MM.1S (cell line): Measurements from ENCODE around the gene DNAJB8.

Source experiments
- DNase-seq: peaks from one replicate; pipeline ENCODE4 v3.0.0-alpha.2; 2015
- H2AFZ ChIP-seq: fragments of 300-600 bp; sonication (generic); 2 replicates; pipeline ENCODE4 v1.6.0; 2016; ENCODE audit warnings: antibody characterized with exemption, low read length
- H3F3A ChIP-seq: fragments of 300-600 bp; sonication (generic); 2 replicates; pipeline ENCODE4 v1.6.1; 2016; ENCODE audit warnings: mild to moderate bottlenecking, antibody characterized with exemption, low read length, moderate library complexity, mixed read lengths; ENCODE audit not compliant: insufficient read depth
- H3K27ac ChIP-seq: fragments of 300-600 bp; sonication (generic); 2 replicates; pipeline ENCODE4 v1.5.1; 2016; ENCODE audit warnings: mild to moderate bottlenecking, low read length
- H3K27me3 ChIP-seq: fragments of 300-600 bp; sonication (generic); replicated peaks from 2 replicates; pipeline ENCODE4 v1.6.0; 2016; ENCODE audit warnings: low read length; ENCODE audit not compliant: insufficient read depth
- H3K36me3 ChIP-seq: fragments of 300-600 bp; sonication (generic); replicated peaks from 2 replicates; pipeline ENCODE4 v1.6.1; 2016; ENCODE audit warnings: mild to moderate bottlenecking, low read length, mixed read lengths; ENCODE audit not compliant: insufficient read depth
- H3K4me1 ChIP-seq: fragments of 300-600 bp; sonication (generic); 2 replicates; pipeline ENCODE4 v1.6.1; 2016; ENCODE audit warnings: low read length, mixed read lengths
- H3K4me2 ChIP-seq: fragments of 300-600 bp; sonication (generic); 2 replicates; pipeline ENCODE4 v1.6.0; 2016; ENCODE audit warnings: low read depth, low read length
- H3K4me3 ChIP-seq: fragments of 300-600 bp; sonication (generic); 2 replicates; pipeline ENCODE4 v1.5.1; 2016; ENCODE audit warnings: low read length, mixed read lengths
- H3K79me2 ChIP-seq: fragments of 300-600 bp; sonication (generic); 2 replicates; pipeline ENCODE4 v1.6.1; 2016; ENCODE audit warnings: mixed run types, low read length, mixed read lengths
- H3K9ac ChIP-seq: fragments of 300-600 bp; sonication (generic); 2 replicates; pipeline ENCODE4 v1.6.1; 2016; ENCODE audit warnings: low read length, mixed read lengths
- H3K9me2 ChIP-seq: fragments of 300-600 bp; sonication (generic); replicated peaks from 2 replicates; pipeline ENCODE4 v1.6.1; 2016; ENCODE audit warnings: mild to moderate bottlenecking, low read length, mixed read lengths; ENCODE audit not compliant: insufficient read depth
- H3K9me3 ChIP-seq: fragments of 300-600 bp; sonication (generic); replicated peaks from 2 replicates; pipeline ENCODE4 v1.6.1; 2016; ENCODE audit warnings: mild to moderate bottlenecking, low read length, mixed read lengths; ENCODE audit not compliant: insufficient read depth
- H4K20me1 ChIP-seq: fragments of 300-600 bp; sonication (generic); 2 replicates; pipeline ENCODE4 v1.6.1; 2016; ENCODE audit warnings: mild to moderate bottlenecking, low read length, moderate library complexity, mixed read lengths; ENCODE audit not compliant: insufficient read depth
- EZH2 ChIP-seq: fragments of 300-600 bp; sonication (generic); optimal IDR thresholded peaks from 2 replicates; pipeline ENCODE3; 2017; ENCODE audit warnings: low read depth, mild to moderate bottlenecking, antibody characterized with exemption, low read length, mixed read lengths
- EZH2phosphoT487 ChIP-seq: fragments of 300-600 bp; sonication (generic); IDR thresholded peaks from 2 replicates; pipeline ENCODE4 v1.6.1; 2018; ENCODE audit warnings: antibody characterized with exemption, low read length
- TF ChIP-seq, protein P1 (sequence below): fragments of 300-600 bp; sonication (generic); IDR thresholded peaks from 2 replicates; pipeline ENCODE4 v1.5.1; 2016; ENCODE audit warnings: antibody characterized with exemption, low read length, mixed read lengths

DNAJB8 gene

DNA sequence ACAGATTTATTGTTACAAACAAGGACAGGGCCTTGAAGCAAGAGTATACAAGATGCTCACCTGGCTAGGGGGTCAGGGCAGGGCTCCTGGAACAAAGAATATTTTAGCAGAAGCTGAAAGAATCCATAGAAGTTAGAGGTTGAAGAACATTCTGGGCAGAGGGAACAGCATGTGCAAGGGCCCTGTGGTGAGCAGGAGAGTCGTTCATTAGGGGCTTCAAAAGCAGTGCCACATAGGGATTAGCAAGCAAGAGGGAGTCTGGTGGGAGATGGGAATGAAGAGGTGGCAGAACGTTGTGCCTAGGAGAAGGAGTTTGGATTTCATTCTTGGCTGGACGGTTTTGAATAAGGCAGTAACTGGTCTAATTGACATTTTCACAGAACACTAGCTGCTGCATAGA is 22.9 kb downstream of the DNAJB8 start:
- Histone ChIP-seq H3K9me2 (no peaks in the 10 kb centered on the region), H3K4me3 (no peak overlapping the region)

GRCh38 chr3:128442949-128443348 is 23.7 kb downstream of the DNAJB8 start:
- no peak overlapping the region for H3K4me3 ChIP-seq
- no peaks in the 10 kb centered on the region for H3K79me2 ChIP-seq
- H3K27me3 ChIP-seq, result peaks cover 36% of the 10 kb centered on the region
- no peak overlapping the region for H3K27ac ChIP-seq
- H2AFZ ChIP-seq, result no peak overlapping the region
- H3K9me2 ChIP-seq, result no peaks in the 10 kb centered on the region
- no peaks in the 10 kb centered on the region for H3F3A ChIP-seq
- H4K20me1 ChIP-seq, result no peaks in the 10 kb centered on the region
- no peaks in the 10 kb centered on the region for H3K36me3 ChIP-seq
- H3K4me1 ChIP-seq, result no peaks in the 10 kb centered on the region
- TF ChIP-seq, protein P1, sequence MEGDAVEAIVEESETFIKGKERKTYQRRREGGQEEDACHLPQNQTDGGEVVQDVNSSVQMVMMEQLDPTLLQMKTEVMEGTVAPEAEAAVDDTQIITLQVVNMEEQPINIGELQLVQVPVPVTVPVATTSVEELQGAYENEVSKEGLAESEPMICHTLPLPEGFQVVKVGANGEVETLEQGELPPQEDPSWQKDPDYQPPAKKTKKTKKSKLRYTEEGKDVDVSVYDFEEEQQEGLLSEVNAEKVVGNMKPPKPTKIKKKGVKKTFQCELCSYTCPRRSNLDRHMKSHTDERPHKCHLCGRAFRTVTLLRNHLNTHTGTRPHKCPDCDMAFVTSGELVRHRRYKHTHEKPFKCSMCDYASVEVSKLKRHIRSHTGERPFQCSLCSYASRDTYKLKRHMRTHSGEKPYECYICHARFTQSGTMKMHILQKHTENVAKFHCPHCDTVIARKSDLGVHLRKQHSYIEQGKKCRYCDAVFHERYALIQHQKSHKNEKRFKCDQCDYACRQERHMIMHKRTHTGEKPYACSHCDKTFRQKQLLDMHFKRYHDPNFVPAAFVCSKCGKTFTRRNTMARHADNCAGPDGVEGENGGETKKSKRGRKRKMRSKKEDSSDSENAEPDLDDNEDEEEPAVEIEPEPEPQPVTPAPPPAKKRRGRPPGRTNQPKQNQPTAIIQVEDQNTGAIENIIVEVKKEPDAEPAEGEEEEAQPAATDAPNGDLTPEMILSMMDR, result no peak
- TF ChIP-seq EZH2phosphoT487 (no peak), EZH2 (no peak)
- no peak overlapping the region for H3K4me2 ChIP-seq
- no peak for DNase-seq
- no peak overlapping the region for H3K9ac ChIP-seq
- no peaks in the 10 kb centered on the region for H3K9me3 ChIP-seq

More for the DNA sequence above, 22.9 kb downstream of the DNAJB8 start:
- DNase-seq, result no peak
- Histone ChIP-seq H3K27ac (no peak overlapping the region), H3K4me2 (no peak overlapping the region), H2AFZ (no peak overlapping the region), H3K36me3 (no peaks in the 10 kb centered on the region), H3K9ac (no peak overlapping the region), H3F3A (no peaks in the 10 kb centered on the region), H4K20me1 (no peaks in the 10 kb centered on the region), H3K79me2 (no peaks in the 10 kb centered on the region), H3K27me3 (peaks cover 29% of the 10 kb centered on the region), H3K4me1 (no peaks in the 10 kb centered on the region), H3K9me3 (no peaks in the 10 kb centered on the region)
- TF ChIP-seq, protein P1, result no peak
- TF ChIP-seq EZH2 (no peak), EZH2phosphoT487 (no peak)

- H3K4me1 ChIP-seq, result no peaks in the 10 kb centered on the region
Observed at GRCh38 chr3:128442070-128442469, 24.6 kb downstream of the DNAJB8 start.

More at GRCh38 chr3:128442070-128442469, 24.6 kb downstream of the DNAJB8 start:
- TF ChIP-seq, protein P1, result no peak
- no peak for TF ChIP-seq EZH2
- TF ChIP-seq EZH2phosphoT487, result no peak
- no peak overlapping the region for H2AFZ ChIP-seq
- no peak for DNase-seq
- no peak overlapping the region for H3K4me3 ChIP-seq
- no peak overlapping the region for H3K27ac ChIP-seq
- no peaks in the 10 kb centered on the region for H3K79me2 ChIP-seq
- H3K9ac ChIP-seq, result no peak overlapping the region
- H4K20me1 ChIP-seq, result no peaks in the 10 kb centered on the region
- no peaks in the 10 kb centered on the region for H3F3A ChIP-seq
- H3K9me3 ChIP-seq, result no peaks in the 10 kb centered on the region
- no peak overlapping the region for H3K4me2 ChIP-seq
- H3K27me3 ChIP-seq, result peaks cover 45% of the 10 kb centered on the region
- H3K36me3 ChIP-seq, result no peaks in the 10 kb centered on the region
- H3K9me2 ChIP-seq, result no peaks in the 10 kb centered on the region
